ENCODE results near the gene SDF4. TPM values are rescaled to one million over a fixed set of nuclear protein-coding genes. Genes with fewer than 3 reads are reported as not detected.

SDF4 gene
- total and polyA plus RNA-seq, 2 of the 4 experiments (the other 2 are of a cell fraction) = 57.0 to 250 TPM

- H2BK5ac ChIP-seq (ENCODE audit: low read depth, low read length, poor library complexity, severe bottlenecking) = no peak overlapping the region
- H4K20me1 ChIP-seq (ENCODE audit: insufficient read depth, low read length) = peaks cover 16% of the 10 kb centered on the region
- TF ChIP-seq POLR2A (IDR thresholded peaks at IDR 0.05; ENCODE audit: low read depth, low read length) (no peak), MAFK (IDR thresholded peaks at IDR 0.05; ENCODE audit: low read depth, low read length) (no peak), CEBPB (IDR thresholded peaks at IDR 0.05; ENCODE audit: low read depth, low read length) (no peak)
- ATAC-seq (ENCODE audit: low read depth) = no peak
- H3K27ac ChIP-seq (ENCODE audit: insufficient read depth, low read length) = no peak overlapping the region
- H3K4me1 ChIP-seq (ENCODE audit: control insufficient read depth, insufficient read depth, low read length) = peaks cover 26% of the 10 kb centered on the region
- H3K4me3 ChIP-seq (ENCODE audit: insufficient read depth, low read depth, low read length) = no peak overlapping the region
- H3K56ac ChIP-seq (ENCODE audit: extremely low read depth, insufficient read depth, low read length) = no peak overlapping the region
- H3K9me1 ChIP-seq (ENCODE audit: insufficient read depth, low read length) = peaks cover 6% of the 10 kb centered on the region
- BruUV-seq (replicated peaks) = no TSS peak
- H4K8ac ChIP-seq (ENCODE audit: low read depth in 2 of 2, low read length in 2 of 2) = no peak overlapping the region
- no peak overlapping the region for H3K9ac ChIP-seq (ENCODE audit: low read depth, low read length)
- H2AK5ac ChIP-seq (ENCODE audit: low read depth, low read length) = no peak overlapping the region
- 94% methylated on average over 8 of the region's 15 CpGs; no CpG with 5 or more reads in 1 of the 2 experiments for WGBS, 2 experiments (ENCODE audit: extremely low coverage in 2 of 2, insufficient read length in 1 of 2)
- H3K9me3 ChIP-seq (ENCODE audit: control insufficient read depth, insufficient read depth, low read length) = peaks cover 3% of the 10 kb centered on the region
- ChIA-PET CTCF (no interaction called here), POLR2A (ENCODE audit: unreplicated experiment) (no interaction called here)
- intact Hi-C loops (cut with micrococcal nuclease) = loop anchor here (5.0 kb wide), 1 partner anchor 251 kb away; the partner anchor contains the start of gene PERM1
- no peak overlapping the region for H2AFZ ChIP-seq (replicated peaks; ENCODE audit: low read length, poor library complexity)
- H3K27me3 ChIP-seq (ENCODE audit: control insufficient read depth, insufficient read depth, low read length) = no peaks in the 10 kb centered on the region
- H2BK120ac ChIP-seq (ENCODE audit: low read depth, low read length) = no peak overlapping the region
- no peak overlapping the region for H3K4ac ChIP-seq (ENCODE audit: low read depth, low read length)
- dilution Hi-C loops (cut with HindIII; ENCODE audit: low sequenced_read_pairs, unreplicated experiment) = no loop called here
- peak overlapping the region; percentile 95 for H2AK9ac ChIP-seq (replicated peaks; ENCODE audit: low read depth, low read length, poor library complexity)
- no peak overlapping the region for H3K23ac ChIP-seq (ENCODE audit: low read depth, low read length)
- H2BK20ac ChIP-seq (ENCODE audit: low read depth, low read length) = no peak overlapping the region
- H3K14ac ChIP-seq (replicated peaks; ENCODE audit: low read depth, low read length) = no peak overlapping the region
- H4K5ac ChIP-seq (ENCODE audit: low read depth, low read length) = no peak overlapping the region
- H3K4me2 ChIP-seq (ENCODE audit: low read depth, low read length) = no peak overlapping the region
- DNase-seq = no peak
- peaks cover 6% of the 10 kb centered on the region for H3K36me3 ChIP-seq (ENCODE audit: control insufficient read depth, insufficient read depth, low read length)
- H3K79me1 ChIP-seq (ENCODE audit: low read depth in 1 of 2, low read length in 2 of 2) = peaks cover 12 to 64% of the 10 kb centered on the region in 2 experiments; a peak in 3 of 4 replicates
- no peak overlapping the region for H3K18ac ChIP-seq (ENCODE audit: low read depth, low read length)
- in situ Hi-C loops (cut with MboI; ENCODE audit: low sequenced_read_pairs) = no loop called here
- H2BK15ac ChIP-seq (ENCODE audit: low read depth, low read length) = no peak overlapping the region
- H4K91ac ChIP-seq (ENCODE audit: insufficient read depth, low read depth, low read length) = no peak overlapping the region
Observed at GRCh38 chr1:1233567-1233892, 1.7 kb upstream of the SDF4 start.

Measured in IMR-90 (cell line).